ENCODE measurements around the gene S100A8.
"Not testable (repeated sequence)": the region's sequence is repeated elsewhere in the genome, so short reads cannot be mapped to it uniquely, and the experiment has no call there.

The S100A8 gene

GRCh38 chr1:153415850-153416570 lies 25.1 kb upstream of the S100A8 start, which contains the start of gene S100A7A:
Gene S100A7A, plus strand, starts transcription at chr1:153416520. Its CDS starts 1,563 bp downstream, at chr1:153418083.
- no peak for DNase-seq

GRCh38 chr1:153413961-153414360 lies 23.1 kb upstream of the S100A8 start:
- DNase-seq, result not testable (repeated sequence)

- not testable (repeated sequence) for DNase-seq
These were observed 16.4 kb upstream of the S100A8 start for GRCh38 chr1:153407274-153407673.

DNA sequence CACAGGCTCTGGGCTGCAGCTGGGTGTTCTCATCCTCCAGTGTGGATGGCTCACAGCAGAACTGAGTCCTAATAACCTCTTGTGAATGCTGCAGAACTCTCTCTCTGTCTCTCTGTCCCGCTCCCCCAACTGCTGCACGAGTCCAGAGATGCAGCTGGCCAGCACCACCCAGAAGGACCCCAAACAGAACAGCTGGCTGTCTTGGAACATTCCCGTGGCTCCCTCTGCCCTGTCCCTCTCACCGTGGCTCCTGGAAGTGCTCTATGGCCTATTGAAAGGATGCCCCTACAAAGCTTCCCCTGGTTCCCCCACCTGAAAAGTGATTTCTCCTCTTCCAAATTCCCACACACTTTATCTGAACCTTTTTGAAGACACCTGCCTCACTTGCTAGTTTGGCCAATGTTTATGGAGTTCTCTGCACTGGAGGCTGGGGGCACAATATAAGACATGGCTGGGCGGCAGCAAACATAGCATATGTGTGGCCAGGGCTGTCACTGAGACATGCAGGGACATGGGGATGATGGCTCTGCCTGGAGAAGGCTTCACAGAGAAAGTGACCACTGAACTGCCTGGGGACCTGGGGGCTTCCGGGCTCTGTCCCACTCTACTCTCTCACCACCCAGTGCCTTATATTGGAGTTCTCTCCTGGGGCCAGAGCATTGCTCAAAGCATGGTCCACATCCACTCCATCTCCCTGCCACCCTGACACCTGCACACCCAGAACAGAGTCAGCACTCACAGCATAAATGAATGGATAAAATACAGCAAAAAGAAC lies 15.1 kb upstream of the S100A8 start:
- DNase-seq, result not testable (repeated sequence)

GRCh38 chr1:153404768-153405167 lies 13.9 kb upstream of the S100A8 start:
- DNase-seq, result no peak

DNA sequence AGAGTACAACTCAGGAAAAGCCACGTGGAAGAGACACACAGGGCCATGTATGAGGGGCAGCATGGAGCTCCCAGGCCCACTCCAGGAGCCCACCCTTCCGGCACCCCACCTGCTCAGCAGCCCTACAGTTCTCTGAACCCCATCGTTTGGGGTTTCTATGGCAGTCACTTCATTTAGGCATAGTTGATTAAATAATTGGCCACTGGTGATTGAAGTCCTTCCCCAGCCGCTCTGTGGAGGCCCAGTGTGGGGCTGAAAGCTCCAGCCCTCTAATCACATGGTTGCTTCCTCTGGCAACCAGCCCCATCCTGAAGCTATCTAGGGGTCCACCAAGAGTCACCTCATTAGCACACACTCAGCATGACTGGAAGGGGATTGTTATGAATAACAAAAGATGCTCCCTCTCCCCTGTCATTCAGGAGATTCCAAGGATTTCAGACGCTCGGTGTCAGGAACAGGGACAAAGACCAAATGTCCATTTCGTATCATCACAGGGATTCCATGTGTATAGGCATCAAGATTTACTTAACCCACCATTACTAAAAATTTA lies 13.3 kb upstream of the S100A8 start:
- DNase-seq, result no peak

DNA sequence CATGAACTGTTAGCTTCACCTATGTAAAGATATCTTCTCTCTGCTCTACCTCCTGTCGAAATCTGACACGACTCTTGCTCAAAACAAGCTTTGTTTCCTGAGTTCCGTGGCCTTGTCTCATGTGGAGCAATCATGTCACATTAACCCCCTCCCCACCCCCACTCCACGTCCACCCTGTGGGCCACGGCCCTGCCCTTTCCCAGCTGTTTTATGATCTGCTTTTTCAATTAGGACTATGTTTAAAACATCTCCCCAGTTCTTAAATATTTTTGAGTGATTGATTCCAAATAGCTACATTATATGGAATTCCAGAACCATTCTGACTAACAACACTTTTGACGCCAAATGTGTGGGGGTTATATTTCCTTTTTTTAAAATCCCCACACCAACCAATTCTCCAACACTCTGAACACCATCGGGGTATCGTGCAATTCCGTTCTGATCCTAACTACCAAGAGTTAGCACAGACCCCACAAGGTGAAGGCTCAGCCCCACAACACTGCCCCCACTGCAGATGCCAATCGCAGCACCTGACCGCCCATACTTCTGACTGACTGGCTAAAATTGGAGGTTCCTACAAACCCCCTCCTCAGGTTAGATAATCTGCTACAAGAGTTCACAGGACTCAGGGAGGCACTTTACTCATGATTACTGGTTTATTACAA lies 12.7 kb upstream of the S100A8 start:
- no peak for DNase-seq

GRCh38 chr1:153402226-153402625 lies 11.4 kb upstream of the S100A8 start:
- no peak for DNase-seq

- DNase-seq, result no peak
These were observed 10.6 kb upstream of the S100A8 start for GRCh38 chr1:153401461-153401860.

- DNase-seq, result no peak
These were observed 9.4 kb upstream of the S100A8 start for GRCh38 chr1:153400244-153400643.

DNA sequence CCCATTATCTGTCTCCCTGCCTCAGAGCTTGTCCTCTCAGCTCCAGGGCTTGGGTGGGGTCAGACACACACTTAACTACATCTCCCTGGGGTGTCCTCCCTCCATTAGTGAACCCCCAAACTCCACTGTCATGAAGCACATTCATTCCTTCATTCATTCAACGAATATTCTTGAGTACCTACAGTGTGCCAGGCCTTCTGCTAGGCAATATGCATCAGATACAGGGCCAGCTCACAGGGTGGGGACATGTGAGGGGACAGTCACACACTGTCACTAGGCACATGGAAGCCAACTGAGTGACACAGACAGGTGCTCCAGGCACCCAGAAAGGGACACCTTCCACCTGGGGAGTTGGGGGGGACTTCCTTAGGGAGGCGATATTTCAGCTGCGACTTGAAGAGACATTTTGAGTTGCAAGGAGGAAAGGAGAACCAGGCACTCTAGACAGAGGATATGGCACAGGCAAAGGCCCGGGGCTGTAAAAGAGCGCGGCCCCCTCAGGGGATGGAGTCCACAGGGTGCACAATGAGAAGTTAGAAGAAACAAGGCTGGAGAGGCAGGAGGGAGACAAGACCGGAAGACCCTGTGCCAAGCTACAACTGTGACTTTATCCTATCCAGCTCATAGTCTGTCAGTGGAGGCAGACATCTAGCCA lies 8.7 kb upstream of the S100A8 start:
- DNase-seq, result no peak

DNA sequence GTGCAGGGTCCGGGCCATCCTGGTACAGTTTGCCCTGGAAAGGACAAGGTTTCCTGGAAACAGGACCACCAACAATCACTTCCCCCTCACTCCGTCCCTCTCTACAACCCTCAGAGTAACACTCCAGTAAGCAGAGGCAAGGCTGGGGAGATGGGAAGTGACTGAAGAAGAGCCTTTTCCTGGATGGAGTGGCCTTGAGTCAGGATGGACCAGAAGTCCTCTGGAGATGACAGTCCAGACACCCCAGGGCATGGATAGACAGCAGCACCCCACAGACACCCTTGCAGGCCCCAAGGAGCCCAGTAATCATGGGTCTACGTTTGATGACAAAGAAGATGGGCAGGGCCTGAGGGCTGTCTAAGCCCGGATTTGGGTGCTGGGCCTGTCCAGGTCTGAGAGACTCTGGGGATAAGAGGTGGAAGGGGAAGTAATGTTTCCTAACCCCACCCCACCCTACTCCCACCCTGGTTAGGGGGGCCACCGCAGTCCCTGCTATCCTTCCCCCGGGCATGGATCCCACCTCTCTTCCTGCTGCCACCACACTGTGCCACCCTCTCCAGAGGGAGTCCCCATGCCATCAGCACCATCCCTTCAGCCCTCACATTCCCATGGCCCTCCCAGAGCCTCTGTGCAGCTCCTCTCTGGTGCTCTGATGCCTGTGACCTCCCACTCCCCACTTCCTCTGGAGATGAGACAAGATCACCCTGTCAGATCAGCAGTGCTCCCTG lies 7.2 kb upstream of the S100A8 start:
- DNase-seq, result no peak

DNA sequence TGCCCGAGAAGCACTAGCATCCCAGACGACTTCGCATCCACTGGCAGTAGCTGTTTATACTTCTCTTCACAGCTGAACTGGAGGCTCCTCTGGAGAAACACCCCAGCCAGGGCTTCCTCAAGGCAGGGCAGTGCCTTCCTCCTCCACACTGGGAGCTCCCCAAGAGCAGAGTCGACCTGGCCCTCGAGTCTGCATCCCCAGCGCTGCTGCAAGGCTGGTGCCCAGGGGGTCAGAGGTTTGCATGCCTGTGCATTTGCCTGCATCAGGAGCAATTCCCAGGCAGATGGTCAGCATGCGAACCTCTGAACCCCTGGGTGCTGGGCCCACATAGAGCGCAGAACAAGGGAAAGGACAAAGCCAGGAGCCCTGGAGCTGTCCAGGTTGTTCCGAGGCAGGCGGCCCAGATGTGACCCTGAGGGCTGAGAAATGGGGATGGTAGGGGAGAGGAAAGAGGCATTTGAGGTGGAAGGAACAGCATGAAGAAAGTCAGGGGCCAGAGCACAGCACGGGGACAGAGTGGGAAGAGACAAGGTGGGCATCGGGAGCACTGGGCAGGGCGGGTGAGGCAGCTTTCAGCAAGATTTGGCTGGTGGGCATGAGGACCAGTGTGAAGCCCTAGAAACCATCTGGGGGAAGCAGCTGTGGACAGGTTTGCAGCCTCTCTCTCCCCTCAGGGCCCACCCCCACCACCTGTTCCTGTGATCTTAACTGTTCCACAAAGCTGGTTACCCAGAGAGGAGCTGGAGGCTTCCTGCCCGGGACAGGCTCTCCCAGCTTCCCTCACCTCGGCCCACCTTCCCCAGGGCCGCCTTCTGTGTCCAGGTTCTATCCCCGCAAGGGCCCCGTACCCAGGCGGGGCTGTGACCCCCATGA lies 6.4 kb upstream of the S100A8 start:
- no peak for DNase-seq

DNA sequence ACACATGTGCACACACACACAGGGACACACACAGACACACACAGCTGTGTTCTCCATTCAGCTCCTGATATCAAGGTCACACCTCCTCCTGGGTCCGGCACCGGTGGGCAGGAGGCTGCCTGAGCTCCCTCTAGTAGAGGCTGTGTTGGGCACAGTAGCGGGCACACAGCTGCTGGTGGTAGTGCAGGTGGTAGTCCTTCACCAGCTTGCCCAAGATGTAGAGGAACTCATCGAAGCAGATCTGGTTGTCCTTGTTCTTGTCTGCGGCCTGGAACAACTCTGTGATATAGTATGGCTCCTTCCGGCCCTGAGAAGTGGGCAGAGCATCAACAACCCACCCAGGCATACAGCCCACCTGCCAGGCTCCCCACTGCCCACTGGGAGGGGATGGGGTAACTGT lies 5.6 kb upstream of the S100A8 start:
- no peak for DNase-seq

- DNase-seq, result no peak
These were observed 4.9 kb upstream of the S100A8 start for GRCh38 chr1:153395776-153396175.

GRCh38 chr1:153395136-153395685 lies 4.3 kb upstream of the S100A8 start:
- no peak for DNase-seq

- DNase-seq, result no peak
These were observed 3.5 kb upstream of the S100A8 start for GRCh38 chr1:153394391-153394790.

DNA sequence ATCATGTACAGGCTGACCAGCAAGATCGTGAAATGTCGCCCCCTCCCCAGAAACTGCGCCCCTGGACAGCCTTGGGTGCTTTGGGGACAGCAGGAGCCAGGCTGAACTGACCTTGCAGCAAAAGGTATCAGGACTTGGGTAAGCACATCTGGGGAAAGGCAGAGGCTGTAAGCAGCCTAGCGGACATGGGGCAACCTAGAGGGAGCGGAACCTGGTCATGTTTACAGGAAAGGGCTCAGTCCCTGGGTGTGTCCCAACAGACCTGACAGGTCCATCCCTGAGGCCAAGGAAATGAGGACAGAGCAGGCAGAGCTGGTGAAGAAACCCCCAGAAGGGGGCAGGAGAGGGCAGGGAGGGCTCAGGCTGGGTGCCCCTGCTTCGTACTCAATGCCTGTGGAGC lies 3.1 kb upstream of the S100A8 start:
- DNase-seq, result no peak

DNA sequence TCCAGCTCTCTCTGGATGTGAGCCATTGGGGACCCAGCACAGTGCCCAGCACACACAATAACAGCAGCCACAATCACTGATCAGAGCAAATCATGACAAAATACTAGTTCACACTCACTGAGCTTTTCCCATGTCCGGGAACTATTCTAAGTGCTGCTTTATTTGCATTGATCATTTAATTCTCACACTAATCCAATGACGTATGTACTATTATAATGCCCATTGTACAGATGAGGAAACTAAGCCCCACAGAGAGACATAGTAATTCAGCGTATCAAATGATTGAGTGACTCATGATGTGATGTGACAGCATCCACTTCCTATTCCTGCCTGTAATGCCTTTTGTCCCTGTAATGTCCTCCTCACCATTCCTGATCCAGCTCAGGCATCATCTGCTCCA lies 1.9 kb upstream of the S100A8 start:
- no peak for DNase-seq

DNA sequence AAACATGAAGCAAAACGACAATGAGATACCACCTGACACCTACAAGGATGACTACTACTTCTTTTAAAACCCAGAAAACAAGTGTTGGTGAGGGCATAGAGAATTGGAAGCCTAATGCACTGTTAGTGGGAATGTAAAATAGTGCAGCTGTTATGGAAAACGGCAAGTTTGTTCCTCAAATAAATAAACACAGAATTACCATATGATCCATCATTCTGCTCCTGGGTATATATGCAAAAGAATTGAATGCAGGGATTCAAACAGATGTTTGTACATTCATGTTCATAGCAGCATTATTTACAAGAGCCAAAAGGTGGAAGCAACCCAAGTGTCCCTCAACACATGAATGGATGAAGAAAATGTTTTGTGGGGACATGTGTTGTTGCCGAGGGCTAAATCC lies 1.4 kb upstream of the S100A8 start:
- no peak for DNase-seq

Measured in NCI-H2227 treated with DMSO at 0.1 percent for 48 hours (cell line).